ENCODE data around the gene ASRGL1.
"Not testable (repeated sequence)": the region's sequence is repeated elsewhere in the genome, so short reads cannot be mapped to it uniquely, and the experiment has no call there.

Gene ASRGL1

GRCh38 chr11:62345861-62346260 lies 8.6 kb downstream of the ASRGL1 start:
- no peaks in the 10 kb centered on the region for H3K4me1 ChIP-seq (ENCODE audit: control insufficient read depth, insufficient read depth, low read length, poor library complexity, severe bottlenecking)
- no peaks in the 10 kb centered on the region for H3K9me3 ChIP-seq (ENCODE audit: control insufficient read depth, low read length)
- no peak for DNase-seq
- H3K4me3 ChIP-seq (ENCODE audit: insufficient read depth, low read depth, low read length, poor library complexity, severe bottlenecking), result no peak overlapping the region
- no peaks in the 10 kb centered on the region for H3K27me3 ChIP-seq (replicated peaks; ENCODE audit: control insufficient read depth, insufficient read depth, low read length, poor library complexity, severe bottlenecking)
- H3K27ac ChIP-seq (ENCODE audit: insufficient read depth, low read length, poor library complexity, severe bottlenecking), result no peak overlapping the region
- no peaks in the 10 kb centered on the region for H3K36me3 ChIP-seq (ENCODE audit: control insufficient read depth, insufficient read depth, low read length)

GRCh38 chr11:62352355-62353336 lies 15.4 kb downstream of the ASRGL1 start:
- Histone ChIP-seq H3K27ac (ENCODE audit: insufficient read depth, low read length, poor library complexity, severe bottlenecking) (no peak overlapping the region), H3K9me3 (ENCODE audit: control insufficient read depth, low read length) (no peaks in the 10 kb centered on the region), H3K4me1 (ENCODE audit: control insufficient read depth, insufficient read depth, low read length, poor library complexity, severe bottlenecking) (no peaks in the 10 kb centered on the region), H3K27me3 (replicated peaks; ENCODE audit: control insufficient read depth, insufficient read depth, low read length, poor library complexity, severe bottlenecking) (no peaks in the 10 kb centered on the region), H3K36me3 (ENCODE audit: control insufficient read depth, insufficient read depth, low read length) (no peaks in the 10 kb centered on the region), H3K4me3 (ENCODE audit: insufficient read depth, low read depth, low read length, poor library complexity, severe bottlenecking) (no peak overlapping the region)
- DNase-seq, result no peak

GRCh38 chr11:62353841-62354240 lies 16.6 kb downstream of the ASRGL1 start:
- no peaks in the 10 kb centered on the region for H3K4me1 ChIP-seq (ENCODE audit: control insufficient read depth, insufficient read depth, low read length, poor library complexity, severe bottlenecking)
- no peak overlapping the region for H3K4me3 ChIP-seq (ENCODE audit: insufficient read depth, low read depth, low read length, poor library complexity, severe bottlenecking)
- no peaks in the 10 kb centered on the region for H3K36me3 ChIP-seq (ENCODE audit: control insufficient read depth, insufficient read depth, low read length)
- no peaks in the 10 kb centered on the region for H3K9me3 ChIP-seq (ENCODE audit: control insufficient read depth, low read length)
- no peak for DNase-seq
- no peaks in the 10 kb centered on the region for H3K27me3 ChIP-seq (replicated peaks; ENCODE audit: control insufficient read depth, insufficient read depth, low read length, poor library complexity, severe bottlenecking)
- H3K27ac ChIP-seq (ENCODE audit: insufficient read depth, low read length, poor library complexity, severe bottlenecking), result no peak overlapping the region

GRCh38 chr11:62358273-62358672 lies 21.0 kb downstream of the ASRGL1 start:
- H3K4me3 ChIP-seq (ENCODE audit: insufficient read depth, low read depth, low read length, poor library complexity, severe bottlenecking), result no peak overlapping the region
- H3K4me1 ChIP-seq (ENCODE audit: control insufficient read depth, insufficient read depth, low read length, poor library complexity, severe bottlenecking), result no peaks in the 10 kb centered on the region
- no peaks in the 10 kb centered on the region for H3K27me3 ChIP-seq (replicated peaks; ENCODE audit: control insufficient read depth, insufficient read depth, low read length, poor library complexity, severe bottlenecking)
- H3K9me3 ChIP-seq (ENCODE audit: control insufficient read depth, low read length), result no peaks in the 10 kb centered on the region
- no peaks in the 10 kb centered on the region for H3K36me3 ChIP-seq (ENCODE audit: control insufficient read depth, insufficient read depth, low read length)
- DNase-seq, result no peak
- H3K27ac ChIP-seq (ENCODE audit: insufficient read depth, low read length, poor library complexity, severe bottlenecking), result no peak overlapping the region

- Histone ChIP-seq H3K36me3 (ENCODE audit: control insufficient read depth, insufficient read depth, low read length) (no peaks in the 10 kb centered on the region), H3K4me3 (ENCODE audit: insufficient read depth, low read depth, low read length, poor library complexity, severe bottlenecking) (no peak overlapping the region), H3K4me1 (ENCODE audit: control insufficient read depth, insufficient read depth, low read length, poor library complexity, severe bottlenecking) (no peaks in the 10 kb centered on the region), H3K27me3 (replicated peaks; ENCODE audit: control insufficient read depth, insufficient read depth, low read length, poor library complexity, severe bottlenecking) (no peaks in the 10 kb centered on the region), H3K9me3 (ENCODE audit: control insufficient read depth, low read length) (no peaks in the 10 kb centered on the region), H3K27ac (ENCODE audit: insufficient read depth, low read length, poor library complexity, severe bottlenecking) (no peak overlapping the region)
- no peak for DNase-seq
These were observed 22.2 kb downstream of the ASRGL1 start for GRCh38 chr11:62359475-62359874.

- no peak overlapping the region for H3K4me3 ChIP-seq (ENCODE audit: insufficient read depth, low read depth, low read length, poor library complexity, severe bottlenecking)
- H3K9me3 ChIP-seq (ENCODE audit: control insufficient read depth, low read length), result no peaks in the 10 kb centered on the region
- no peak overlapping the region for H3K27ac ChIP-seq (ENCODE audit: insufficient read depth, low read length, poor library complexity, severe bottlenecking)
- no peaks in the 10 kb centered on the region for H3K36me3 ChIP-seq (ENCODE audit: control insufficient read depth, insufficient read depth, low read length)
- no peaks in the 10 kb centered on the region for H3K27me3 ChIP-seq (replicated peaks; ENCODE audit: control insufficient read depth, insufficient read depth, low read length, poor library complexity, severe bottlenecking)
- DNase-seq, result no peak
- H3K4me1 ChIP-seq (ENCODE audit: control insufficient read depth, insufficient read depth, low read length, poor library complexity, severe bottlenecking), result no peaks in the 10 kb centered on the region
These were observed 23.4 kb downstream of the ASRGL1 start for GRCh38 chr11:62360685-62361084.

GRCh38 chr11:62368861-62369477 lies 31.7 kb downstream of the ASRGL1 start:
- not testable (repeated sequence) for H3K27me3 ChIP-seq (replicated peaks; ENCODE audit: control insufficient read depth, insufficient read depth, low read length, poor library complexity, severe bottlenecking); H3K4me3 ChIP-seq (ENCODE audit: insufficient read depth, low read depth, low read length, poor library complexity, severe bottlenecking); H3K9me3 ChIP-seq (ENCODE audit: control insufficient read depth, low read length); H3K4me1 ChIP-seq (ENCODE audit: control insufficient read depth, insufficient read depth, low read length, poor library complexity, severe bottlenecking); H3K27ac ChIP-seq (ENCODE audit: insufficient read depth, low read length, poor library complexity, severe bottlenecking); H3K36me3 ChIP-seq (ENCODE audit: control insufficient read depth, insufficient read depth, low read length); DNase-seq

- Histone ChIP-seq H3K27me3 (replicated peaks; ENCODE audit: control insufficient read depth, insufficient read depth, low read length, poor library complexity, severe bottlenecking) (no peaks in the 10 kb centered on the region), H3K4me3 (ENCODE audit: insufficient read depth, low read depth, low read length, poor library complexity, severe bottlenecking) (no peak overlapping the region), H3K4me1 (ENCODE audit: control insufficient read depth, insufficient read depth, low read length, poor library complexity, severe bottlenecking) (no peaks in the 10 kb centered on the region), H3K36me3 (ENCODE audit: control insufficient read depth, insufficient read depth, low read length) (no peaks in the 10 kb centered on the region), H3K9me3 (ENCODE audit: control insufficient read depth, low read length) (no peaks in the 10 kb centered on the region), H3K27ac (ENCODE audit: insufficient read depth, low read length, poor library complexity, severe bottlenecking) (no peak overlapping the region)
- peak; percentile 13 to 31 (median 18) for DNase-seq
These were observed 33.6 kb downstream of the ASRGL1 start for GRCh38 chr11:62370743-62371440.

- Histone ChIP-seq H3K27me3 (replicated peaks; ENCODE audit: control insufficient read depth, insufficient read depth, low read length, poor library complexity, severe bottlenecking) (no peaks in the 10 kb centered on the region), H3K36me3 (ENCODE audit: control insufficient read depth, insufficient read depth, low read length) (no peaks in the 10 kb centered on the region), H3K4me3 (ENCODE audit: insufficient read depth, low read depth, low read length, poor library complexity, severe bottlenecking) (no peak overlapping the region), H3K27ac (ENCODE audit: insufficient read depth, low read length, poor library complexity, severe bottlenecking) (no peak overlapping the region), H3K9me3 (ENCODE audit: control insufficient read depth, low read length) (no peaks in the 10 kb centered on the region), H3K4me1 (ENCODE audit: control insufficient read depth, insufficient read depth, low read length, poor library complexity, severe bottlenecking) (no peaks in the 10 kb centered on the region)
- no peak for DNase-seq
These were observed 35.6 kb downstream of the ASRGL1 start for GRCh38 chr11:62372871-62373270.

All from effector memory CD4-positive, alpha-beta T cell (primary cell).